ENCODE data around the gene RAP1GAP2.

Gene RAP1GAP2

DNA sequence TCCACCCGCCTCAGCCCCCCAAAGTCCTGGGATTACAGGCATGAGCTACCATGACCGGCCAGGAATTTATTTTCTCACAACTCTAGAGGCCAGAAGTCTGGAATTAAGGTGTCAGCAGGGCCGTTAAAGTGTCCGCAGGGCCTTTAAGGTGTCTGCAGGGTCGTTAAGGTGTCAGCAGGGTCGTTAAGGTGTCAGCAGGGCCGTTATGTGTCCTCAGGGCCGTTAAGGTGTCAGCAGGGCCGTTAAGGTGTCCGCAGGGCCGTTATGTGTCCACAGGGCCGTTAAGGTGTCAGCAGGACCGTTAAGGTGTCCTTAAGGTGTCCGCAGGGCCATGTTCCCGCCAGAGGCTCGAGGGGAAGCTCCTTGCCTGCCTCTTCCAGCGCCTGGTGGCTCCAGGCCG lies 125.2 kb downstream of the RAP1GAP2 start:
- no peak for DNase-seq

DNA sequence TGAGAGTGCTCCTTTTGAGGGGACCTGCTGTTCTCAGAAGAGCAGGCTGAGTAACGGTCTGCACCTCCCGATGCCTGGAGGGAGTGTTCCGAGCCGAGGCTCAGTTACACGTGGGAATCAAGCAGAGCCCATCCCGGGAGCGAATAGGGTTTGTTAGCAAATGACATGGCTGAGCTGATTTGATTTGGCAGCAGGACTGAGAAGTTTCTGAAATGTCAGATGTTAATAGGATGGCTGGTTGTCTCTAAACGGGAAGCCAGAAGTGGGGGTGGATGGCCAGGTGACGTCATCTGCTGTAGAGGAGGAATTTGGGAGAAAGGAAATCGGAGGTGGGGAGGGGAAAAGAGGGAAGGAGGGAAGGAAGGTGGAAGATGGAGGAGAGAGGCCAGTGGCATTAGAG lies 128.0 kb downstream of the RAP1GAP2 start:
- DNase-seq = no peak

DNA sequence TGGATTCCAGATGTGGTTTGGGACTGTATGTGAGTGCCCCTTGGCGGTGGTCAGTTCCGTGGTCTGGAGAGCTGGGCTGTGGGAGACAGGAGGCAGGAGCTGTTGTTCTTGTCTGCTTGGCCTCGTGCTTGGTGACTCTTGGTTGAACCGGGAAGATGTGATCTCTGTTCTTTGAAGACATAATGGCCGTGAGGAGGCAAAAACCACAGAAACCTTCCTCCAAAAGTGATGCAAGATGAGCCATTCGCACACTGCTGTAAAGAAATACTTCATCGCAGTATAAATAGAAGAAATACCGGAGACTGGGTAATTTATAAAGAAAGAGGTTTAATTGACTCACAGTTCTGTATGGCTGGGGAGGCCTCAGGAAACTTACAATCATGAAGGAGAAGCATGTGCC lies 128.8 kb downstream of the RAP1GAP2 start:
- no peak for DNase-seq

DNA sequence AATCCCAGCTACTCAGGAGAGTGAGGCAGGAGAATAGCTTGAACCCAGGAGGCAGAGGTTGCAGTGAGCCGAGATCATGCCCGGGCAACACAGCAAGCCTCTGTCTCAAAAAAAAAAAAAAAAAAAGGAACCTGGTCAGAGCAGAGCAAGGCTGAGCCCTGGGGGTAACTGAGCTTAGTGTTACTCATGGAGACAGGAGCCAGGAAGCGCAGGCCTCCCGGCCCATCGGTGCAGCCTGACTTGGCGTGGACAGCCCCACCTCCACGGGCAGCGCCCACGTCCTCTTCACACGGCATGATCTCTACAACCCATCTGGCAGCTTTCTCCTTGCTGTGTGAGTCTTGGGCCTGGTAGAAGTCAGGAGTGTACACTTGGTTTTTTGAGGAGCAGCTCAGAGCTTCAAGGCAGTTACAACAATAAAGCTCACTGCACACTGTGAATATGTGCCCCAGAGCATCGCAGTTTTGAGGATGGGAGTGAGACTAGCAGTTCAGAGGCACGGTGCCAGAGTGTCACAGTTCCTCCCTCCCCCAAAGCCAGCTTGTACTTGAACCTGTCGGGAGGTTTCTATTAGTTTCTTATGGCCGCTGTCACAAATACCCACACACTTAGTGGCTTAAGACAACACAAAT lies 129.9 kb downstream of the RAP1GAP2 start:
- no peak for DNase-seq

DNA sequence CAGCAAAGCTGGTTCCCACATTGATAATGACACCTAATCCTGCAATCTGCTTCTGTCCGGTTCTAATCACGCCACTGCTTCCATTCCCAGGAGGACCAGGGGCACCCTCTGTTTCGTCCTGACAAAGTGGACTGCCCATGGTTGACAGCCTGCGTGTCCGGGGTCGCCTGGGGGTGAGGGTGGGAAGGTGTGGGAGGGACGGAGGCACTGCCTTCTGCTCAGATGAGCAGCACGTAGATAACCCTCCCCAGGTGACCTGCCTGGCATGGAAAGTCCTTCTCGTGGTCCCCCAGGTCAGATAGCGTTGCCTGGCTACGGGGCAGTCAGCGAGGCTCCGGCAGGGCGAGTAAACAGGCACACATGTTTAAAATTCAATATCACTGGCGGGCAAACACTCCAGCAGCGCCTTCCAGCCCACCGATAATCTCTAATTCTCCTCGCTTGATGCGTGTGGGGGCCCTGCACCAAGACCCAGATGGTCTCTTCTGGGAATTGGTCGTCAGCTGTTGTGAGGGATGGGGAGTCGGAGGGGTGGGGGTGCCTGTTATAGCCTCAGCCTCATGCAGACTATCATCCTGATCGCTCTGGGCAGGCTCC lies 132.2 kb downstream of the RAP1GAP2 start:
- DNase-seq = no peak

DNA sequence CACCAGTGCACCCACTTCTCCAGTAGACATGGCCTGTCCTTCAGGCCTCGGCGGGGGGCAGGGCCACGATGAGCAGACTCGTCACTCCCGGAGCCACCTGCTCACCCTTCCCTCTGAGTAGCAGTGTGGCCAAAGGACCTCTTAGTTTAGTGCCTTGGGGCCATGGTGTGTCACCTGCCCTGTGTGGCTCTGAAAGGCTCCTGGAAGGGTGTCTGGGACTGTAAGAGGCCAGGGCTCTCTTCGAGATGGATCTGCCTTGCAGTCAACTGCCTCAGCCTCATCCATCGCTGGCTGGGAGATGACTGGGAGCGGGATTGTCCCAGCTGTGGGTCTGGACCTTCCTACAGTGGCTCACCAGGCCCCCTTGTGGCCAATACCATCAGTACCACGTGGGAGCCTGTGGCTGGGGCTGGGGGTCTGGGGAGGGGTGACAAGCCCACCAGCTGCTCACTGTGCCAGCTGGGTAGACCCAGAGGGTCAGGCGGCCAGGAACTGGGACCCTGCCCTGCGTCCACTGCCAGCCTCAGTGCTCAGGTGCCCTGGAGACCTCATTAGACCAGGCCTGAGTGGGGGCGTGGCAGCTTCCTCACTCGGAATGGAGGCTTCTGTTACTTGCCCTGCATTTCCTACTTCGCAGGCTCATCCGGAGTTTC lies 133.8 kb downstream of the RAP1GAP2 start:
- DNase-seq = peak; percentile 37

DNA sequence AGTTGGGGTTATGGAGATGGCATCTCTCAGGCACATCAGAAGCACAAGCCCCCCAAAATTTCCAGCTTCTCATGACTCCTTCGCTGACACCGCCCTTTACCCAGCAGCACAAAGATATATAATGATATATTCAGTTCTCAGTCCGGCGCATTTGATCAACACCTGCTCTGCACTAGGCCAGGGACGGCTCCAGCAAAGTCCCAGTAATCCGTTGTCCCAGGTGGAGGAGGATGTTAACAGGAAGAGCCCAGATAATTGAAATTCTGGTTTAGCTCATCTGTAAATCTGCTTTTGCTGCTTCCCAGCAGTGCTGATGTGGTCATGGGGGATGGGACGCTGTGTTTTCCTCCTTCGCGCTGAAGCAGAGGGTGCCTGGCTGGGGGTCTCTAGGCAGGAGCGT lies 135.6 kb downstream of the RAP1GAP2 start:
- no peak for DNase-seq

DNA sequence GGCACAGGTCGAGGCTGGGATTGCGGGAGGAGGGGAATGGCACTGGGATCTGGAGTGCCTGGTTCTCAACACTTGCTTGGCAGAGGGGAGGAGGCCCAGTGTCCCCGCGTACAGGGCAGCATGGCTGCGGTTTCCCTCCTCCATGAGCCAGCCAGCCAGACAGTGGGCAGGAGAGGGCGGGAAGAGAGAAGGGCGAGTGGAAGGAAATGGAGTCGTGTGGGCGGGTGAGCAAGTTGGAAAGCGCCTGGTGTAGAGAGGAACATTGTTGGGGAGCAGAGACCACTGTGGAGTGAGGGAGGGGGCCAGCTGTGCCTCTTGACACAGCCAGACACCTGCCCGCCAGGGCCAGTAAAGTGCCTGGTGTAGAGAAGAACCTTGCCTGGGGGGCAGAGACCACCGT lies 136.7 kb downstream of the RAP1GAP2 start:
- DNase-seq = no peak

DNA sequence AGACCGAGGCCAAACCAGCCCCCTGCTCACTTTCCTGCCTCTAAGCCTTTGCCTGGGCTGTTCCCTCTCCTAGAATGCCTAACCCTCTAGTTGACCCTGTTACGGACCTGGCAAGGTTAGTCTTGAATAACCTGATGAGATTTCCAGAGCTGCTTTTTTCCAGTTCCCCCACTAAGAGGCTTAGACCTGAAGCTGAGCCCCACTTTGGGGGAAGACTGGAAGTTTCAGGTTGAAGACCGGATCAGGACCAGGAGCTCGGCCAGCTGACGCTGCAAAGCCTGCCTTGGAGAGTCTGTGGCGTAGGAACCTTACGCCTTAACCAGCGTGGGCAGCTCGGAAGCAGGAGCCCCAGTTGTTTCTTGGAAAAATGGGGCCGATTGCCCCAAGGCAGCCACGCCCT lies 137.4 kb downstream of the RAP1GAP2 start:
- DNase-seq = no peak

DNA sequence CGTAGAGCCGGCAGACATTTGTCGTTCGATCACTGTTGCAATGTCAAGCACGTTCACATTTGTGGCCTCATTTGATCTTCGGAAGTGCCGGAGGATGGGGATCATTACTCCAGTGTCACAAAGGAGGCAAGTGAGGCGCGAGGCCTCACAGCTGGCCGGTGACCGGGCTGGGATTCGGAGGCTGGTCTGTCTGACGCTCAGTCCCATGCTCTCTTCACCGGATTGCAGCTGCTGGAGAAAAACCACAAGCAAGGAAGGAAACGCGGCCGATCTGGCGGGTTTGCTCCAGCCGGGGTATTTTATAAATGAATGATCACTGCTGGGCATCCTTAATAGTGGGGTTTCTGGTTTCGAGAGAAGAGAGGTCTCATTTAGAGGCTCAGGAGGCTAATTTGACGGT lies 139.4 kb downstream of the RAP1GAP2 start:
- DNase-seq = no peak

DNA sequence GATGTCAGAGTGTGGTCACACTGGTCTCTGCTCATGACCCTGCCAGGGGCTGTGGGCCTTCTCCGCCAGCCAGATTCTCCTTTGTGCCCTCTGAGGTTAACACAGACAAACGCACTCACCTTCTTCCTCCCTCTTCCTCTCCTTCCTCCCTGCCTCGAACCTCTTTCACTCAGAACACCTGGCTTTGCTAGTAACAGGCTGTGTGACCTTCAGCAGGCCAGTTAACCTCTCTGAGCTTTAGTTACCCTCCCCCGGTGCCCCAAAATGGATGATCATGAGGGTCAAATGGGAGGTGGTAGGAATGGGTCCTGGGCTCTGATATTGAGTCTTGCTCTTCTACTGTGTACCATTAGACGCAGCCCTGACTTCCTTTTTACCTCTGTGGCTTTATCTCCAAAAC lies 140.1 kb downstream of the RAP1GAP2 start:
- no peak for DNase-seq

DNA sequence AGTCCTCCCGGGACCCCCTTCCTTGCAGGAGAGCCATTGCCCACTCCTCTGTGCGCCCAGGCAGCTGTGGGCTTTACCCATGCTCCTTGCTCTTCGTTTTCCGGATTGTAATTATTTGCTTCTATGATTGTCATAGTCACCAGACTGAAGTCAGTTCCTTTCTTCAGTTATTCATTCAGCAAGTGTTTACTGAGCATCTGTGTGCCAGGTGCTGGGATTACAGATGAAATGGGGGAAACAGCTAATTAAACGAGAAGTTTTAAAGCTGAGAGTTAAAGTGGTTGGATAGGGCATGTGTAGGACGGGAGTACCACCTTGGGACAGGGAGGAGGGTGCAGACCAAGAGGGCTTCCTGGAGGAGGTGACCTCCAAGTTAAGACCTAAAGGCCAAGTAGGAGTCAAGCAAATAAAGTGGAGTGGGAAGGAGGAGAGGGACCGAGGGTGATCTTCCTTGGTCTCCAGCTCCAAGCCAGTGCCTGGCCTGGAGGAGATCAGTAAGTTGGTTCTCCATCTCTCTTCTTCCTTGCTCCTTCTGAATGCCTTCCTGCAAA lies 140.6 kb downstream of the RAP1GAP2 start:
- no peak for DNase-seq

DNA sequence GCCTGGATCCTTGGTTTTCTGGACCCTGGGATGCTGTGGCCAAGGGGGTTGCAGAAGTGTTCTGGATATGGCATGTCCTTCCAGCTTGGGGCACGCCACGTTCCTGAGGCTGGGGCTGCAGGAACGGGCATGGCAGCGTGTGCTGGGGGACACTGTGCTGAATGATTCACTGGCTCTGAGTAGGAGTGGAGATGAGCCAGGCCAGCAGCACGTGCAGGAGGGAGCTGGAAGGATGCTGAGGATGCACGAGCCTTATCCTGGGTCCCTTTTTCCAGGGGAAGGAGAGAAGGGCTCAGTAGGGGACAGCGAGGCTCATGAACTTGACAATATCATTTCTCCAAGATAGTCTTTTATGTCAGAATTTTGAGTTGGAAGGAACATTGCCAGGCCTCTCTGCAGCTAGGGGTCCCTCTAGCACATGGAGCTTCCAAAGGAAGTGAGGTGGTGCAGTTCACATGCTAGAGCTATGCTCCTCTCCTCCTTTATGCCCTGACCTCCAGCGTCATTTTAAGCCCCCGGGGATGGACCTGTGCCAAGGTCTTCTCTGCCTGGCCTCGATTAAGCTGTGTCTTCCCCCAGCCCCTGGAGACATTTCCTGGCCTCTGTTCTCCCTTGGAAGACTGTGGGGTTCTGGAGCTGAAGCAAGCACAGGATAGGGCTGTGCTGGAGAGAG lies 141.2 kb downstream of the RAP1GAP2 start:
- DNase-seq = no peak

DNA sequence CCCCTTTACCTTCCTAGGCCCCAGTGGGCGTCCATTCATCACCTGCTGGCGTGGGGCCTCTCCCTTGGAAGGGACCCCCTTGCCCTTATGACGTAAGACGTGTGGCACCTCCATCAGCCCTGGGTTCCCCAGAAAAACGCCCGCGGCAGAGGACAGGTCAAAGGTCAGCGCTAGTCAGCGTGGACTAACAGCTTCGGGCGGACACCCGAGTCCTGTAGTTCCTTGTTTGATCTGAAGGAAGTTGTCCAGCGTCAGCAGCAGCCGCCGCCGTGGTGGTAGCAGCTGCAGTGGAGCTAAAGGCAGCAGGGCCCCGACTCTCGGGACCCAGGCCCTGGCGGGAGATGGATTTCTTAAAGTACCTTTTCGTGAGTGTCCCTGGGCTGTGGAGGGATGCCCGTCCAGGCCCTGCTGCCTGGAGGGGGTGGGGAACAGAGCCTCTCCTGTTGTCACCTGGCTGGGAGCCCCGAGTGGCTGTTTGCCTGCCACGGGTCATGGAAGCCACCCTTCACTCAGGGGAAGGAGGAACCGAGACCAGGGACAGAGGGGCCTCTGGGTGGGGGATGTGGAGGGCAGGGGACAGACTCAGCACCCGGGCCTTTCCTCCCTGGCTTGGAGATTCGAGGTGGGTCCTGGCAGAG lies 143.6 kb downstream of the RAP1GAP2 start:
- no peak for DNase-seq

DNA sequence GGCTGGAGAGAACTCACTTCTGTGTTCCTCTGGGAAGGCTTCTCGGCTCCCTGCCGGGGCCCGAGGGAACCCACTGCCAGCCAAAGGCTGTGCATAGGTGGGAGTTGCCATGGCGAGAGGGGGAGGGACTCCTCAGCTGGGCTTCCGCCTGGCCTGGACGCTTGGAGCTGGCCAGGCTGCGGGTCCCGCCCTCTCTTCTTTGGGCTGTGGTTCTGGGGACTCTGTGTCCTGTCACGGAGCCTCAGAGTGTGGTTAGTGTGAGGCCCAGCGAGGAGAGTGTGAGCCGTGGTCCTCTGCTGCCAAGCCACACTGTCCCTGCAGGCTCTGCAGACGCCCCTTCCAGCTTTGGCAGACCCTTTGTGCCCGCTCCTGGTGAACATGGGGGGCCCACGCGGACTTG lies 144.1 kb downstream of the RAP1GAP2 start:
- DNase-seq = no peak

DNA sequence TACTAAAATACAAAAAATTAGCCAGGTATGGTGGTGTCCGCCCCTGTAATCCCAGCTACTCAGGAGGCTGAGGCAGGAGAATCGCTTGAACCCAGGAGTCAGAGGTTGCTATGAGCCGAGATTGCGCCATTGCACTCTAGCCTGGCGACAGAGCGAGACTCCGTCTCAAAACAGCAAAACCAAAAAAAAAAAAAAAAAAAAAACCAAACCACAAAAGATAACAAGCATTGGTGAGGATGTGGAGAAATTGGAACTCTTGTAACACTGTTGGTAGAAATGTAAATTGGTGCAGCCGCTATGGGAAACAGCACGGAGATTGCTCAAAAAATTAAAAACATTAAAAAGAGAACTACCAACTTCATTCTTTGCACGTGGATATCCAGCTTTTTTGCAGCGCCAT lies 147.7 kb downstream of the RAP1GAP2 start:
- DNase-seq = no peak

DNA sequence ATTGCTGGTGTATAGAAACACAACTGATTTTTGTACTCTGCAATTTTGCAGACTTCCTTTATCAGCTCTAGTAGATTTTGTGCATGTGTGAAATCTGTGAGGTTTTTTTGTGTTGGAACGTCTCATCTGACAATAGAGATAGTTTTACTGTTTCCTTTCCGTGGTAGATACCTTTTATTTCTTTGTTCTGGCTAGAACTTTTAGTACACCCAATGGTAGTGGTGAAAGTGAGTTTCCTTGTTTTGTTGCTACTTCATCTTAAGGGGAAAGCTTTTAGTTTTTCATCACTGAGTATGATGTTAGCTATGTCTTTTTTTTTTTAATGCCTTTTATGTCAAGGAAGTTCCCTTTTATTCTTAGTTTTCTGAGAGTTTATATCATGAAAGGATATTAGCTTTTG lies 149.1 kb downstream of the RAP1GAP2 start:
- DNase-seq = no peak

DNA sequence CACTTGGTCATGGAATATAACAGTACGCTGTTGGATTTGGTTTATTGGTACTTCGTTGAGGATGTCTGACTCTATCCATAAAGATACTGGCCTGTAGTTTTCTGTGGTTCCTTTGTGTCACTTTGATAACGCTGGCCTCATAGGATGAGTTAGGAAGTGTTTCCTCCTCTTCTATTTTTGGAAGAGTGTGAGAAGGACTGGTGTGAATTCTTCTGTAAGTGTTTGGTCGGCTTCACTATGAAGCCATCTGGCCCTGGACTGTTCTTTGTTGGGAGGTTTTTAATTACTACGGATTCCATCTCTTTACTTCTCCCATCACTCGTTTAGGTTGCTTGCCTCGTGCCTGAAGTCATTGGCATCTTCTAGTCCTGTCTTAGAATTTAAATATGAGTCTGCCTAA lies 149.9 kb downstream of the RAP1GAP2 start:
- DNase-seq = no peak

DNA sequence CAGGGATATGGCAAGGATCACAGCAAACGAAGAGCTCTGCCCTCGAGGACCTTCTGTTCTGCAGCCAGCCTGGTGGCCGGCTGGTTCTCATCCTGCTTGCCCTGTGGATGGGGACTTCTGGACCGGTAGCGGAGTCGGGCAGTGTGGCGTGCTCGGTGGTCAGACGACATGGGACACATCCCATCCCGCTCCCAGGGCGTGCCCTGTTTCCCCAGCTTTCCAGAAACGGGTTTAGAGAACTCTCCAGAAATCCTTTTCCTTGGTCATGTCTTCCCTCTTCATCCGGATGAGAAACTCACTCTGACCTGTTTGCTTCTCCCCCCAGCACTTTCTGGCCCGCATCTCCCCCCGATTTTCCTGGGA lies 151.3 kb downstream of the RAP1GAP2 start:
- no peak for DNase-seq

DNA sequence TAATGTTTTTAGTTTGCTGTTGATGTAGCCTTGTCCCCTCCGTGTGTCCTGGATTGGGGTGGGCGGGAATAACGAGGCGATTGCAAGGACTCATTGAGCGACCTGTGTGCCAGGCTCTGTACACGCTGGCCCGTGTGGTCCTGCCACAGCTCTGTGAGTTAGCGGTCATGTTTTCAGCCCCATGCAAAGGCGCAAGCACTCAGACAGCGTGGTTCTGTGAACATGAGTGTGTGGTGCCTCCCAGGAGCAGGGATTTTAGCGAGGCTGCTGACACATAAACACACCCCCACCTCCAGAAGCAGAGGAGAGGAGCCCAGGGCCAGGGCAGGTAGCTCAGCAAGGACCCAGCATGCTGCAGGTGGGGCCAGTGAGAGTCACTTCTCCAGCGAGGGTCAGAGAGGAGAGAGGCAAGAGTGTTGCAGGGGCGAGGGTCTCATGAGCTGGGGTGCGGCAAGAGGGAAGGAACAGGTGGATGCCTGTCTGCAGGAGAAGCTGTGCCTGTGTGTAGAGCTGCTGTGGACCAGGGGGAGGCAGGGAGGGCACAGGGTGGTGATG lies 151.8 kb downstream of the RAP1GAP2 start:
- no peak for DNase-seq

DNA sequence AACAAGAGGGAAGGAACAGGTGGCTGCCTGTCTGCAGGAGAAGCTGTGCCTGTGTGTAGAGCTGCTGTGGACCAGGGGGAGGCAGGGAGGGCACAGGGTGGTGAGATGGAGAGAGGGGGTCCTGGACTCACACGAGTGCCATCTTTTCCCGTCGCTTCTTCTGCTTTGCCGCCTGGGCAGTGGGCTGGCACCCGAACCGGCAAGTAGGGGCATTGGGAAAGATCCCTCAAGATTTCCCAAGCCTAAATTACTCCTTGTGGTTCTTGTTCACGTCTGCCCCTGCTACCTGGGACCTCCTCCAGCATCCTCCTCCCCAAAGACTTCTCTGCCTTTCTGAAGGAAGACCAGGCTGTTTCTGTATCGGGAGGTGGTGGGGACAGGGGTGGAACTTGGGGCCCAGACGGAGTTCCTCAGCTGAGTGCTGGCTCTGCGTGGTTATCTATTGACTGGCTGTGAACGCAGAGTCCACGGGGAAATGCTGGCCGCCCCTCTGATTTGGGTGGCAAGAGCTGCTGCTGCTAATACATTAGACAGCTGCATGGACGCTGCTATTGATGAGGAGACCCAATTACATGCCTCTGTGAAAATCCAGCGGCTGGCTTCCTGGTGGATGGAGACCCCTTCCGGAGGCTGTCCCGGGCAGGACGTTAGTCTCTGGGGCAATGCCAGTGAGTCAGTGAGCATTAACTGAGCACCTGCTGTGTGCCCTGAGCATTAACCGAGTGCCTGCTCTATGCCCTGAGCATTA lies 152.7 kb downstream of the RAP1GAP2 start:
- no peak for DNase-seq

DNA sequence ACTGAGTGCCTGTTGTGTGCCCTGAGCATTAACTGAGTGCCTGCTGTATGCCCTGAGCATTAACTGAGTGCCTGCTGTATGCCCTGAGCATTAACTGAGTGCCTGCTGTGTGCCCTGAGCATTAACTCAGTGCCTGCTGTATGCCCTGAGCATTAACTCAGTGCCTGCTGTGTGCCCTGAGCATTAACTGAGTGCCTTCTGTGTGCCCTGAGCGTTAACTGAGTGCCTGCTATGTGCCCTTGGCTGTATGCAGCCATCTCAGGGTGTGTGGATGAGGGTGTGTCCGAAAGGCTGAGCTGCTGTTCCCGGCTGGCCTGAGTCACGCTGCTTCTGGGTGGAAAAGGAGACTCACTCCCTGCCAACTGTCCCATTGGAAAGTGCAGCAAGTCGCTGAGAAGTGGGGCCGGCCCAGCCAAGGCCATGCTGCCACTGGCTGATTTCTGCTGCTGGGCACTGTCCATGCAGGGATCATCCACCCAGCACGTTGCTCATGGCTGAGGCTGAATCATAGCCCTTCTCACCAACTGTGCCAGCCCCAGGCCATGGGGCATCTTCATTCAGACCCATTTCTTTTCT lies 153.3 kb downstream of the RAP1GAP2 start:
- no peak for DNase-seq
